ENCODE measurements around the gene SIRT6. TPM values are rescaled to one million over a fixed set of nuclear protein-coding genes. Genes with fewer than 3 reads are reported as not detected.

SIRT6 gene
- total and polyA plus RNA-seq, 2 of the 4 experiments (the other 2 are of a cell fraction), result 3.9 to 25.3 TPM

GRCh38 chr19:4224470-4224869 lies 42.1 kb upstream of the SIRT6 start:
- peaks cover 8% of the 10 kb centered on the region; the same call in 1 of the 2 replicates for H3K4me1 ChIP-seq (ENCODE audit: control insufficient read depth, insufficient read depth, low read length)
- peak overlapping the region; percentile 32 for H2AFZ ChIP-seq (replicated peaks; ENCODE audit: low read length, poor library complexity)
- dilution Hi-C loops (cut with HindIII; ENCODE audit: low sequenced_read_pairs, unreplicated experiment), result no loop called here
- H3K23ac ChIP-seq (ENCODE audit: low read depth, low read length), result no peak overlapping the region
- H2AK9ac ChIP-seq (replicated peaks; ENCODE audit: low read depth, low read length, poor library complexity), result no peak overlapping the region
- no peaks in the 10 kb centered on the region; the same call in 1 of the 2 replicates for H3K9me1 ChIP-seq (ENCODE audit: insufficient read depth, low read length)
- no peak overlapping the region for H2BK5ac ChIP-seq (ENCODE audit: low read depth, low read length, poor library complexity, severe bottlenecking)
- TF ChIP-seq FOS (IDR thresholded peaks at IDR 0.05; ENCODE audit: low read depth, low read length) (no peak), USF2 (IDR thresholded peaks at IDR 0.05; ENCODE audit: low read depth, low read length) (no peak), MXI1 (IDR thresholded peaks at IDR 0.05; ENCODE audit: borderline replicate concordance, low read depth, low read length) (no peak), SMC3 (IDR thresholded peaks at IDR 0.05; ENCODE audit: low read depth, low read length) (no peak), ELK1 (IDR thresholded peaks at IDR 0.05; ENCODE audit: borderline replicate concordance, low read depth, low read length) (no peak), POLR2A (IDR thresholded peaks at IDR 0.05; ENCODE audit: low read depth, low read length) (no peak), MAFK (IDR thresholded peaks at IDR 0.05; ENCODE audit: low read depth, low read length) (no peak), RAD21 (IDR thresholded peaks at IDR 0.05; ENCODE audit: low read length) (no peak), NFE2L2 (IDR thresholded peaks at IDR 0.05; ENCODE audit: low read depth, low read length) (no peak), MAZ (IDR thresholded peaks at IDR 0.05; ENCODE audit: borderline replicate concordance, low read depth, low read length) (no peak), CTCF (conservative IDR thresholded peaks at IDR 0.05; ENCODE audit: low read depth, low read length) (no peak), CEBPB (IDR thresholded peaks at IDR 0.05; ENCODE audit: low read depth, low read length) (no peak)
- intact Hi-C loops (cut with micrococcal nuclease), result no loop called here
- no peak overlapping the region for H4K5ac ChIP-seq (ENCODE audit: low read depth, low read length)
- H2AK5ac ChIP-seq (ENCODE audit: low read depth, low read length), result no peak overlapping the region
- no peaks in the 10 kb centered on the region for H3K36me3 ChIP-seq (ENCODE audit: control insufficient read depth, insufficient read depth, low read length)
- H3K56ac ChIP-seq (ENCODE audit: extremely low read depth, insufficient read depth, low read length), result no peak overlapping the region
- H3K79me1 ChIP-seq (ENCODE audit: low read depth in 1 of 2, low read length in 2 of 2), result no peaks in the 10 kb centered on the region
- H4K8ac ChIP-seq (ENCODE audit: low read depth in 2 of 2, low read length in 2 of 2), result no peak overlapping the region
- H3K4ac ChIP-seq (ENCODE audit: low read depth, low read length), result no peak overlapping the region
- ChIA-PET CTCF (no interaction called here), POLR2A (ENCODE audit: unreplicated experiment) (no interaction called here)
- no peak overlapping the region for H2BK20ac ChIP-seq (ENCODE audit: low read depth, low read length)
- H3K9ac ChIP-seq (ENCODE audit: low read depth, low read length), result no peak overlapping the region
- ATAC-seq (ENCODE audit: low read depth) (no peak), DNase-seq (no peak)
- no peak overlapping the region for H2BK120ac ChIP-seq (ENCODE audit: low read depth, low read length)
- H3K14ac ChIP-seq (replicated peaks; ENCODE audit: low read depth, low read length), result no peak overlapping the region
- no peaks in the 10 kb centered on the region for H4K20me1 ChIP-seq (ENCODE audit: insufficient read depth, low read length)
- H3K4me2 ChIP-seq (ENCODE audit: low read depth, low read length), result no peak overlapping the region
- H3K27me3 ChIP-seq (ENCODE audit: control insufficient read depth, insufficient read depth, low read length), result peaks cover 6% of the 10 kb centered on the region
- BruUV-seq (replicated peaks), result no TSS peak
- no peak overlapping the region for H2BK15ac ChIP-seq (ENCODE audit: low read depth, low read length)
- H3K9me3 ChIP-seq (ENCODE audit: control insufficient read depth, insufficient read depth, low read length), result no peaks in the 10 kb centered on the region
- in situ Hi-C loops (cut with MboI; ENCODE audit: low sequenced_read_pairs), result no loop called here
- H4K91ac ChIP-seq (ENCODE audit: insufficient read depth, low read depth, low read length), result no peak overlapping the region
- H3K4me3 ChIP-seq (ENCODE audit: insufficient read depth, low read depth, low read length), result no peak overlapping the region
- no peak overlapping the region for H3K27ac ChIP-seq (ENCODE audit: insufficient read depth, low read length)
- no peak overlapping the region for H3K18ac ChIP-seq (ENCODE audit: low read depth, low read length)
- WGBS, 2 experiments (ENCODE audit: extremely low coverage in 2 of 2, insufficient read length in 1 of 2), result 45% methylated on average over 4 of the region's 15 CpGs; no CpG with 5 or more reads in 1 of the 2 experiments
